NCI-H345 (cell line): Measurements from ENCODE around the gene MMEL1.
"Not testable (repeated sequence)": the region's sequence is repeated elsewhere in the genome, so short reads cannot be mapped to it uniquely, and the experiment has no call there.

Experiments
- DNase-seq: peaks from one replicate; lab custom pipeline; 2025; lab: John Stamatoyannopoulos, UW

MMEL1 gene

DNA sequence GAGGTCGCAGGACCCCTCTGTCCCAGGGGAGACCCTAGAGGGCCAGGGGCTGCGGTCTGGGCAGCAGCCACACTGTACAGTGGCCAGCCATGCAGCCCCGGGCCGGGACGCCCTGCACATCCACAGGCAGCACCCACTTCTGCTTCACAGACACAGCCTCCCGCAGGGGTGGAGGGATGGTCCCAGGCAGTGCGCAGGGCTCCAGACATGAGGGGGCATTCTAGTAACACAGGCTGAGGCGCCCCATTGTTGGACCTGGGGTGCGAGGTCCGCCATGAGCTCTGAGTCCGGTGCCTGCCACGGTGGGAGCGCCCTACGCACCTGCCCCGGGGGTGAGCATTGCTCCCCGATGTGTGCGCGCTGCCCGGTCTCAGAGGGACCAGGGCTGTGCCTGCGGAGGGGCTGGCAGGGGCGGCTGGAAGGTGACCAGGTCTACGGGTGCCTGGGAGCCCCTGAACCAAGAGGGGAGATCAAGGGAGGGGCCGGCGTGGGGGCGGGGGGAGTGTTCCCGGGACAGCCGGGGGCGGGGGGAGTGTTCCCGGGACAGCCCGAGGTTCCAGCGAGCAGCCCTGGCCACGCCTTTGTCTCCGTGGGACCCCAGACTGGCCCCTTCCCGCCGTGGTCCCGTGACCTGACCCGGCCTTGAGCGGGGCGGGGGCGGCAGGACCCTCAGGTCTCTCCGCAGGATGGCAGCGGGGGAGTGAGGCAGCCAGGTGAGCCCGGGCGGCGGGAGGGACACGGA lies 4.5 kb downstream of the MMEL1 start:
- DNase-seq = no peak

DNA sequence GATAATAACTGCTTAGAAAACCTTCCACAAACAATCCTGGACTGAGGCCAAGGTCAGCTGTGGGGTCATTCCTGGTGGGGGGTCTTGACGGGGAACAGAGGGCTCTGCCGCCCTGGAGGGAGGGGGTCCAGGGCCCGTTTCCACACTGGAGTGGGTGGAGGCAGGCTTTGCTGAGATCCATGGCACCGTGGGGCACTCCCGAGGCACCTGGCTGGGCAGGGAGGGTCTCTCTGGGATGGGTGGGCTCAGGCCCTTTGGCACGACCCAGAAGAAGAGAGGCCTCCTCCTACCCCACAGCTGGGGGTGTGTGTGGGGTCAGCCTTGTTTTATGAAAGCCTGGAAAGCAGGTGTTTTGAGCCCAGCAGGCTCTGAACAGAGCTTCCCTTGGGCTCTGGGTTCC lies 5.1 kb downstream of the MMEL1 start:
- DNase-seq = no peak

DNA sequence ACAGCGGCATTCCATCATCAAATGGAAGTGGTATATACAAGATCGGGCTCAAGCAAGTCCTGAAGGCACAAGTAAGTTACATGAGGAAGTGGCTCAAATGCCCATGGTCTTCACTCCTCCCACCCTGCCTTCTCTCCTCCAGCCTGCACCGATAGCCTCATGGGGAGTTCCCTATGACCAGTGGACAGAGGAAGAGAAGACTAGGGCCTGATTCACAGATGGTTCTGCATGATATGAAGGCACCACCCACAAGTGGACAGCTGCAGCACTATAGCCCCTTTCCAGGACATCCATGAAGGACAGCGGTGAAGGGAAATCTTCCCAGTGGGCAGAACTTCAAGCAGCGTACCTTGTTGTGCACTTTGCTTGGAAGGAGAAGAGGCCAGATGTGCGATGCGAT lies 7.1 kb downstream of the MMEL1 start:
- DNase-seq = not testable (repeated sequence)

DNA sequence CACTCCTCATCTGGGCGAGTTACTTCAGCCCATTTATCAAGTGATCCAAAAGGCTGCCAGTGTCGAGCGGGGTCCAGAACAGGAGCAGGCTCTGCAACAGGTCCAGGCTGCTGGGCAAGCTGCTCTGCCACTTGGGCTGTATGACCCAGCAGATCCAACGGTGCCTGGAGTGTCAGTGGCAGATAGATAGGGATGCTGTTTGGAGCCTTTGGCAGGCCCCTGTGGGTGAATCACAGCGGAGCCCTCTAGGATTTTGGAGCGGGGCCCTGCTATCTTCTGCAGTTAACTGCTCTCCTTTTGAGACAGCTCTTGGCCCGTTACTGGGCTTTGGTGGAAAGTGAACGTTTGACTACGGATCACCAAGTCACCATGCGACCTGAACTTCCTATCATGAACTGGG lies 7.5 kb downstream of the MMEL1 start:
- no peak for DNase-seq

DNA sequence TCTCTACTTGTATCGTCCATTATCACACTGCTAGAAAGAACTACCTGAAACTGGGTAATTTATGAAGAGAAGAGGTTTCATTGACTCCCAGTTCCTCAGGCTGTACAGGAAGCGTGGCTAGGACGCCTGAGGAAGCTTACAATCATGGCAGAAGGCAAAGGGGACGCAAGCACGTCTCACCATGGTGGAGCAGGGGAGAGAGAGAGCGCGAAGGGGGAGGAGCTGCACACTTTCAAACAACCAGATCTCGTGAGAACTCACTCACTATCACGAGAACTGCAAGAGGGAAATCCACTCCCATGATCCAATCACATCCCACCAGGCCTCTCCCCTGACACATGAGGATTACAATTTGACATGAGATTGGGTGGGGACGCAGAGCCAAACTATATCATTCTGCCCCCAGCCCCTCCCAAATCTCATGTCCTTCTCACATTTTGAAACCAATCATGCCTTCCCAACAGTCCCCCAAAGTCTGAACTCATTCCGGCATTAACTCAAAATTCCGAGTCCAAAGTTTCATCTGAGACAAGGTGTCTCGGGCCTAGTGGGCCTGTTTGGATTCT lies 8.0 kb downstream of the MMEL1 start:
- no peak for DNase-seq

DNA sequence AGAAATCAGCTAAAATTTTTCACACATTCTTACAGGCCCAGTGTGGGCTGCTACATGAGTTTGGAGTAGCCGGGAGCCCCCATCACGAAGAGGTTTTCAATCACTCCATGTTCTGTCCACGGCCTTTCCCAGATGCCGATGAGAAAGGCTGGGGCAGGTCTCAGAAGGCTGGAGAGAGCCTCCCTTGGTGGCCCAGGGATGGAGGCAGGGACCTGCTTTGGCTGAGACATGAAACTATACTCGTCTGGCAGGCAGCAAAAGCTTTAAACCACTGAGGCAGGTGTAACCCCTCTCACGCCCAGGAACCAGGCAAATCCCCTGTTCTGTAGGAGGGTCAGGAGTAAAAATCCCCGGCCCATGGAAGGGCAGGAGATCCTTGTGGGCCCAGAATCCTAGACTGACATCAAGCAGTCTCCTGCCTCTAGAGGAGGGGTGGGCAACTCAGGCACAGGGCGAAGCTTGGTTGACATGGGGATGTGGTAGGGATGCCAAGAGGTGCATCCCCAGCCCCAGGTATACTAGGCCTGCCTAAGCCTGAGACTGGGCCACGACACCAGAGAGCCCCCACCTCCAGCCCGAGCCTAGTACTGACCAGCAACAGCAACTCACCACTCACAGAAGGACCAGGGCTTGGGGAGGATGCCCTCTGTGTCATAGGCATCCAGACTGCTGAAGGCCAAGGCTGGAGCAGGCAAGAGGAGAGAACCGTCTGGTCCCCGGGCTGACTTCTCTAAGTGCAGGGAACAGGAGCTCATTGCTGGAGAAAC lies 9.1 kb downstream of the MMEL1 start:
- no peak for DNase-seq

DNA sequence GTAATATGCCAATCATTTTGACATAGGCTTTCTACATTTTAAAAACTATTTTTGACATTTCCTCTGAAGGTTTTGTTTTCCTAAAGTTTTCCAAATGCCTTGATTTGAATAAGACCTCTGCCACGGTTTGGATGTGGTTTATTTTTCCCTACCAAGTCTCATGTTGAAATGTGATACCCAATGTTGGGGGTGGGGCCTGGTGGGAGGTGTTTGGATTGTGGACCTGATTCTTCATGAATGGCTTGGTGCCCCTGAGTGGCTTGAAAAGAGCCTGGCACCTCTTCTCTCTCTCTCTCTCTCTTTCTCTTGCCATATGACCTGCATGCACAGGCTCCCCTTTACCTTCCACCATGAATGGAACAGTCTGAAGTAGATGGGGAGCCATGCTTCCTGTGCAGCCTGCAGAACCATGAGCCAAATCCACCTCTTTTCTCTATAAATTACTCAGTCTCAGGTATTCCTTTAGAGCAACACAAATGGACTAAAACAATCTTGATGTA lies 14.8 kb downstream of the MMEL1 start:
- peak; percentile 63 for DNase-seq

DNA sequence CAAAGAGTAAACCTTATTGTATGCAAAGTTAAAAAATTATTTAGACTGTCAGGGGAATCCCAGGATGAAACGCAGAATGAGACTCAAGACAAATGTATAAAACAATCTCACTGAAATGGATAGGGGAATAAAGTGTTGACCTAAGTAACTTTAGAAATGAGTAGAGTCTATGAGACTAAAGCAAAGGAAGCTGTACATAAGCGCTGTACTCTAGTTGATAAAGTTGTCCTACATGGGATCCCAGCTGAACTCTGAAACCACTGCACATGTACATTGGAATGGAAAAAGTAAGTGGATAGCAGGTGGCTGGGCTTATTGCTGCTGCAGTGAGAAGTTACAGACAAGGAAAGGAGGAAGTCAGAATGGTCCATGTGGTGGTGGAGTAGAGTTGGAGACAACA lies 18.7 kb downstream of the MMEL1 start:
- DNase-seq = no peak

DNA sequence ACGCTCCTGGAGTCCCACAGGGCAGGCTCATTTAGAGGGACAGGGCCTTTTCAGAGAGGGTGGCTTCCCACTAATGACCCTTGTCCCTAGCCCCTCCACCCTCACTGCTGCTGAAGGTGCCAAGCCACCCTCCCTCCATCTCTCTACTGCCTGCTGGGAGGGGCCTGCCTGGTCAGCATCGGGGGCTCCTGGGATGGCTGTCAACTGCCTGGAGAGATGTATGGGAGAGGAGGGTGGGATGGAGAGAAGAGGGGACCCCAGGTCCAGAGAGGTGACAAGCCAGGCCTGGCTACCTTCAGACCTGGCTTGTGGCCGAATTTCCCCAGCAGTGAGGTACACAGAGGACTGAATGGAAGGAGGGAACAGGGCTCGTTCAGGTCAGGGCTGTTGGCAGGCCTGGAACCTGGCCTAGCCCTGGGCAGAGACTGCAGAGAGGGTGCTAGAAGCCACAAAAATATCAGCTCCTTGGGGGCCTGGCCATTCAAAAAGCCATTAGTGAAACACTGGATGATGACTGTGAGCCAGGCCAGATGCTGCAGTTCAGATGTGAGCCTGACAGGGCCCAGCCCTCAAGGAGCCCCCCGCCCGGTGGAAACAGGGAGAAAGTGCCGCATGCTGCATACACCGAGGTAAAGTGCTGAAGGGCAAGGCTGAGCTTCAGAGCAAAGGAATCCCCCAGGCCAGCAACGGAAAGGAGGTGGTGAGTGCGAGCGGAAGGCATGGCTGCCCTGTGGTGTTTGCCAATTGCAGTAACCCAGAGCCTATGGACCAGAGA lies 20.0 kb downstream of the MMEL1 start:
- no peak for DNase-seq

DNA sequence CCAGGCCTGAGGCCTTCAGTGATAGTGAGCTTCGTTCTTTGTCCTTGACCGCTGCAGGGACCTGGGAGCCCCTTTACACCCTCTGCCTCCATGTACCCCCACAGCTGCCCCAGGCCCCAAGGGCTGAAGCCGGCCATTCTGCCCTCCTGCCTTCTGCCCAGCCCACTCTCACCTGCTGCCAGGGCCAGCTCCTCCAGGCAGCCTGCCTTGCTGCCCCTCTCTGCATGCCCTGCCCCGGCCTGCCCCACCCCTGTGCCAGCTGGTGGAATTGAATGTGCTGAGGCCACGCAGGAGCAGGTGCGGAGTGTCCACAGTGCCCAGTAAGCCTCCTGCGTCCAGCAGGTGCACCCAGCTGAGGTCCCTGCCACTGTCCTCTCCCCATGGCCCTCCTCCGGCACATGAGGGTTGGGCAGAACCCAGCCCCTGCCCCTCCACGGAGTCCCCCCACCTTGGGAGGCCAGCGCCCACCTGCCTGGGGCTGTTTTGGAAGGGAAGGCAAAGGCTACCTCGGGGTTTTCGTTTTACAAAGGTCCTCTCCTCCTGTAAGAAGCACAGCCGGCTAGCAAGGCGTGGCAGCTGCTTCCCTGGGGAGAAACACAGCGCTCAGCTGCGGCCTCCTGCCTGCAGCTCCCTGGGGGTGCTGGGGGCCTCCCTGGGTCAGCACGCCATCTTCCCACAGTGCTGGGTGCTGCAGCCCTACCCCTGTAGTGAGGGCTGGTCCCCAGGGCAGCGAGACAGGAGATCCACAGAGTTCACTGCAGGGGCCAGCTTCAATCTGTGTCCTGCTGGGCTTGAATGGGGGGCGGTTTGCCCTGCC lies 21.0 kb downstream of the MMEL1 start:
- DNase-seq = peak; percentile 82

DNA sequence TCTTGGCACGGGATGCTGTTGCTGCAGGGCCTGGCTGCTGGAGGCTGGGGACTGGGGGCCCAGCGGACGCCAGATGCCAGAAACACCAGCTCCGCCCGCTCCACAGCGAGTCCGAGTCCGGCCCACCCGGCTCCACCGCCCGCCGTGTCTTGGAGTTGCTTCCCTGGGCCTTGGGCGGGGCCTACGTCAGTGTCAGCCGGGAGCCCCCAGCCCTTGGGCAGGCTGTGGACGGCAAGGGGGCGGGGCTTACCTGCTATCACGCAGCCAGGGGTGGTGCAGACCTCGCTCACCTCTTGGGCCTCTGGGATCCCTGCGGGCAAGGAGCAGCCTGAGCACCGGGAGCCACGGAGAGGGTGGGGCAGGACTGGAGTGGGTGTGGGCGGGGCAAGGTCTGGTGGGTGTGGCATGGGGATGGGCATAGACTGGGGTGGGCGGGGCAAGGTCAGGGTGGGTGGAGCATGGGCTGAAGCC lies 21.8 kb downstream of the MMEL1 start:
- peak; percentile 88 for DNase-seq

DNA sequence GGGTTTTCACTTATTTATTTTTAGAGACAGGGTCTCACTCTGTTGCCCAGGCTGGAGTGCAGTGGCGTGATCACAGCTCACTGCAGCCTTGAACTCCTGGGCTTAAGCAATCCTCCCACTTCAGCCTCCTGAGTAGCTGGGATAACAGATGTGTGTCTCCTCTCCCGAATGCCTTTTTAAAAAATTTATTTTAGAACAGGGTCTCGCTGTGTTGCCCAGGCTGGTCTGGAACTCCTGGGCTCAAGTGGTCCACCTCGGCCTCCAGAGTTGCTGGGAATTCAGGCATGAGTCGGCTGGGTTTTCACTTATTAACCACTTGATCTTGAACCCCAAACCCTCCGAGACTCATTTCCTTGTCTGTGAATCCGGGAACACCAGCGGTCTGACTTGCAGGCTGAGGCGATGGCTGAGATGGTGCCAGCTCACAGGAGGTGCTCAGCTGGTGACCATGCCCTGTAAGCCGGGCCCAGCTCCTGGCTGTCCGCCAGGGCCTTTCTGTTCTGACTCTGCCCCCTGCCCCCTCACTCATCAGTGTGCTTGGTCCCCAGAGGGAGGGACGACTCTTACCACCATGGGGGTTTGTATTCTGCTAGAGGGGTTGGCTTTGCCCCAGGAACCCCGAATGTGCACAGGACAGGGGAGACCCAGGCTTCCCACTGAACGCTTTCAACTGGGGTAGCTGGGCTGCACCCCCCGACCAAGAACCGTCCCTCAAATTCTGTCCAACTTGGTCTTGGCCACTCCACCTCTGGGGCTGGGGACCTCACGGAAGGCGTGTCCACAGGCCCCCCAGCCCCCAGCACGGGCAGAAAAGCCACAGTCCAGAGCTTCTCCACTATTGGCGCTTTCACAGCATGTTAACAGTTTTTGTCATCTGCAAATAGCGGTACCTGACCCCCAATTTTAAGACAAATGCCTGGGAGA lies 22.5 kb downstream of the MMEL1 start:
- peak; percentile 65 for DNase-seq

DNA sequence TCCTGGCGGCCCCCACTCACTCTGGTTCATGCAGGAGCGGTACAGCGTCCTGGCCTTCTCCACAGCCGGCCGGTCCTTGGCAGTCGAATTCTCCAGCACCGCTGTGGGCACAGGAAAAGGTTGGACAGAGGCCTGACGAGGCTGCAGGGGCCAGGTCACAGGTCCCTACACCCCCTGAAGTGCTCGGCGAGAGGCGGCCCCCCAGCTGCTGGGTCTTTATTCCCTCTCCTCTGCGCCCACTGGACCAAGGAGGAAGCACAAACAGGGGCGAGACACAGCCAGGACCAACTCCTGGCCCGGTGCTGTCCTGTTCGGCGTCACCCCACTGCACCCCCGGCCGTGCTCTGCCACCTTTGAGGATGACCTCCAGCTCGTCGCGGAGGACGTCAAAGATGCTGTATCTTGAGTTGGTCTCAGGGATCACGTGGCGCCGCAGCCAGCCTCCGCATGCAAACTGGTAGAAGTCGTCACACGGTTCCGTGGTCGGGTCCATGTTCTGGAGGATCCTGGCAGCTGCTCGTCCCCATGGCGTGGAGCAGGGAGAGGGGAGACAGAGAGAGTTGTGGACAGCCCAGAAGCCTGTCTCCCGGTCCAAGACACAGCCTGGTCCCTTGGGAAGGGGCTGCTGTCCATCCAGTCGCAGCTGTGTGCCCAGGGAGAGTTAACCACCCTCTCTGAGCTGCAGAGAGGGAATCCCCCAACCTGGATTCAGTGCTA lies 23.3 kb downstream of the MMEL1 start:
- DNase-seq = no peak

DNA sequence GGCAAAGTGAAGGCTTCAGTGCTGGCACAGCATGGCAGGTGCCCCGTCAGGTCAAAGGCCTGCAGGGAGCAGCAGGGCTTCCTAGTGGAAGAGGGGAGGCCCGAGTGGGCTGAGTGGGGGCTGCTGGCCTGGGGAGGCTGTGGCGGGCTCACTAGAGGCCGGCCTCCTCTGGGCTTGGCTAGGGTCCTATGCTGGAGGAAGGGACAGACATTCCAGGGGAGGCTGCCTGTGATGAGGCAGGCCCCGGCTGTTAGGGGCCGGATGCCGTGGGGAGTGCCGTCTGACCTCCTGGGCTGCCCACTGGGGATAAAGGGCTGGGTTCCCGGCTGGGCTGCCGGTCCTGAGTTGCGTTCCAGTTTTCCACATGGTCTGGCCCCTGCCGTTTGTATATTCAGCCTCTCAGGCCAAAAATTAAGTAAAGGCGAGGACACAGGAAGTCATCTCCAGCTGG lies 25.1 kb downstream of the MMEL1 start:
- DNase-seq = no peak

DNA sequence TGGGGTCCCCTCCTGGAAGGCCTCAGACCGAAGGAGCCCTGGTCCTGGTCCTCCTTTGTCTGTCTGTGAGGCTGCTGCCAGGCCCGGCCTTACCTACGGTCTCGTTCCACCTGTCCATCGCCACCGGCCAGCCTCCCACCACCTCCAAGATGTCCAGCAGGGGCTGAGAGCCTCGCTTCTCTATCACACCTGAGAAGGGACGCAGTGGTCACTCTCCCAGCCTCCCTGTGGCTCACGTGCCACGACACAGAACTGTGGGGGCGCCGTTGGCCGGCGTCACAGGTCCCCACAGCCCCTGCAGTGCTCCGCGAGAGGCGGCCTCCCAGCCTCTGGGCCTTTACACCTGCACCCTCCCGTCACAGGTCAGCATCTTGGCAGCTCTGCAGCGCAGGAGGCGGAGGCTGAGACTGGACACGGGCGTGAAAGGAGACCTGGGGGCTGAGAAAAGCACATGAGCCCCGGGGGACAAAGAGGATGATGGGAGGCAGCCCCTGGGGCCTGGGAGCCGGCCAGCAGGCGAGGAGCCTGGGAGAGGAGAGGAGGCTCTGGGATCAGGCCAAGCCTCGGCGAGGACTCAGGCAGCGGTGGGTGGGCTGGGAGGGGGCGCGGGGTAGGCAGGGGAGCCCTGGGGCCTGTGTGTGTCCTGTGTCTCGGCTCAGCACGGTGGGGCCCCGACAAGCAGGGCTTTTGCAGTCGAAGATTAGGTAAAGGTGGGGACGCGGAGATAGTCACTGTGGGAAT lies 25.8 kb downstream of the MMEL1 start:
- no peak for DNase-seq

DNA sequence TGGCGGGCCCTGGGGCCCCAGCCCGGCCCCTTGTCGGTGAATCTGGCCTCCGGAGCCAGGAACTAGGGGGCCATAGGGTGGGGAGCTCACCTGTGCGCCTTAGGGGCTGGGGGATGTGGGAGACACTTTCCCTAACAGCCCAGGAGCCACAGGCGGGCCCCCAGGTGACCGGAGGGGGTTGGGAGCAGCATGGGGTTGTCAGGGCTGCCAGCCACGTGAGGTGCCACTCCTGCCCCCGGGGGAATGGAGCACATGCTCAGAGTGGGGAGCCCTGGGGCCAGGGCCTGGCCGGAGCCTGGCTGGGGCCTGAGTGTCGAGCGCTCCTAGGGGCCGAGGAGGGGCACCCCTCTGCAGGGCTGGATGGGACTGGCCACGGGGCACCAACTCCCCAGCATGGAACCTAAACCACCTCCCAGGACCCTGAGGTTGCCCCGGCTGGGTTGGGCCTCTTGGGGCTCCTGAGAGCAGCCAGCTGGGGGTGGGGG lies 26.4 kb downstream of the MMEL1 start:
- no peak for DNase-seq

DNA sequence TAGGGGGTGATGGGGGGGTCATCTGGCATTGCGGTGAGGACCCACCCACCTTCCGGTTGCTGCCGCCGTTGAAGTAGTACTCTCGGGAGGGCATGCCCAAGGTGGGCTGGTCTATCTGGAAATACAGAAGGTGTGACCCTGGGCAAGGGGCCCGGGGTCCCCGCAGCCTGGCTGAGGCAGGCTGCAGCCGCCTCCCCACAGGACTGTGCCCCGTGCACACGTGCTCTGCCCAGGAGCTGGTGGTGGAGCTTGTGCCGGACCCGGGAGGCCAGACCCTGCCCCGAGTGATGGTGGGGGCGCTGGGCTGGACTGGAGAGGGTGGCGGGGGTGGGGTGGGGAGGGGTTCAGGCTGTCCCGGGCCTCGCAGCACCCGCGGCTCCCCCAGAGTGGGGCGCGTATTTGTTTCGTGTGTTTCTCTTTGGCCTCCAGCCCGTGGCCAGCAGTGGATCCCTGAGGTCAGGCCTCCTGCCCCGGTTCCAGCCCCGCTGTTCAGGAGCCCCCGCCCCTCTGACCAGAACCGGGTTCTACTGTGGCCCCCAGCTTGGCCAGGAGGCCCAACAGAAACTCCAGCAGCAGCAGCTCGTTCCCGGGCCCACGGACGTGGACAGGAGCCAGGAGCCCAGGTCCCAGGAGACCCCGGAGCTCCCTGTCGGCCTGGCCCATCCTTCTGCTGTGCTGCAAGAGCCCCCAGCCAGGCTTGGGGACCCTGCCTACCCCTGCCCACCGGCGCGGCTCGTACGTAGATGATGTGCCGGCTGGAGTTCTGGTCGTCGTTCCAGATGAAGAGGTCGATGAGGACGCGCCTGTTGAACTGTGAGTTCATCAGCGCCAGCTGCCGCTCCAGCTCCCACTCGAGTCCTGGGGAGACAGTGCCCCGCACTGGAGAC lies 27.1 kb downstream of the MMEL1 start:
- no peak for DNase-seq
